ENCODE results near the gene NTRK1. TPM values are rescaled to one million over a fixed set of nuclear protein-coding genes. Genes with fewer than 3 reads are reported as not detected.

NTRK1 gene
- total RNA-seq, 1 donor from 2014 or later: not detected

DNA sequence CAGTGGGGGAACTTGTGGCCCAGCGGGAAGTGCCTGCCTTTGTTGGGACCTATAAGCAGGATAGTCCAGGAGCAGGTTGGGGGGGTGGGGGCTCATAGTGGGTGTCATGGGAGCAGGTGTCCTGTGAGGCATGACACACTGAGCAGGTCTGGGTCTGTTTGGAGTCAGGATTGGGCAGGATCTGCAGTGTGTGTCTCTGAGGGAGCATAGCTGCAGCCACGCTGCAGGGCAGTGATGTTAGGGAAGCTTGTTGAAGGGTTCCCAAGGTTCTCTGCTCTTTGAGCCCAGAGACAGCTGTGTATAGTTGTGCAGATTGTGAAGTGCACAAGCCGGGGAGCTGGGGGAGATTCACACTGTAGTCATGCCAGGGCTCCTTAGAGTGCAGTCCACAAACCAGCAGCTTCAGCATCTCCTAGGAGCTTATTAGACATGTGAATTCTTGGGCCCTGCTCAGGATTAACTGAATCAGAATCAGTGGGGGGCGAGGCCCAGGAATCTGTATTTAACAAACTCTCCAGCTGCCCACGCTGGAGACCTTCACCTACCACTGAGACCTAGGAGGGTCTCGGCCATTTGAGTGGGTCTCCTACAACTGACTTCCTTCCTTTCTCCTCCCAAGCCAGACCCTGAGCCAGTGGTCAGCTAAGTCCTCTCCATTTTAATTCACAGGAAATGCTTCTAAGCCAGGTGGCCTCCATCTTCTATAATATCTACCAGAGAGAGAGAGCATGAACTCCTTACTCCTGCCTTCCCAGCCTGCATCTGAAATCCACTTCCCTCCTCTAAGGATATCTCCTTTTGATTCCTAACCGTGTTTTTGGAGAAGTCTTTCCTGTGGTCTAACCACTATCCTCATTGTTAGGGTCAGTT is 12.8 kb upstream of the NTRK1 start:
- Mint-ChIP-seq H3K36me3 (ENCODE audit: low read depth) (peaks cover 1% of the 10 kb centered on the region), H3K9me3 (ENCODE audit: low read depth) (no peaks in the 10 kb centered on the region), H3K27ac (ENCODE audit: unreplicated experiment) (no peak overlapping the region), H3K27me3 (ENCODE audit: low read depth) (peaks cover 46% of the 10 kb centered on the region), H3K4me1 (ENCODE audit: low read depth) (peaks cover 9% of the 10 kb centered on the region), H3K4me3 (ENCODE audit: unreplicated experiment) (no peak overlapping the region)
- TF ChIP-seq, protein P1, sequence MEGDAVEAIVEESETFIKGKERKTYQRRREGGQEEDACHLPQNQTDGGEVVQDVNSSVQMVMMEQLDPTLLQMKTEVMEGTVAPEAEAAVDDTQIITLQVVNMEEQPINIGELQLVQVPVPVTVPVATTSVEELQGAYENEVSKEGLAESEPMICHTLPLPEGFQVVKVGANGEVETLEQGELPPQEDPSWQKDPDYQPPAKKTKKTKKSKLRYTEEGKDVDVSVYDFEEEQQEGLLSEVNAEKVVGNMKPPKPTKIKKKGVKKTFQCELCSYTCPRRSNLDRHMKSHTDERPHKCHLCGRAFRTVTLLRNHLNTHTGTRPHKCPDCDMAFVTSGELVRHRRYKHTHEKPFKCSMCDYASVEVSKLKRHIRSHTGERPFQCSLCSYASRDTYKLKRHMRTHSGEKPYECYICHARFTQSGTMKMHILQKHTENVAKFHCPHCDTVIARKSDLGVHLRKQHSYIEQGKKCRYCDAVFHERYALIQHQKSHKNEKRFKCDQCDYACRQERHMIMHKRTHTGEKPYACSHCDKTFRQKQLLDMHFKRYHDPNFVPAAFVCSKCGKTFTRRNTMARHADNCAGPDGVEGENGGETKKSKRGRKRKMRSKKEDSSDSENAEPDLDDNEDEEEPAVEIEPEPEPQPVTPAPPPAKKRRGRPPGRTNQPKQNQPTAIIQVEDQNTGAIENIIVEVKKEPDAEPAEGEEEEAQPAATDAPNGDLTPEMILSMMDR (IDR thresholded peaks at IDR 0.05): no peak
- no peak for DNase-seq (ENCODE audit: low spot score)

DNA sequence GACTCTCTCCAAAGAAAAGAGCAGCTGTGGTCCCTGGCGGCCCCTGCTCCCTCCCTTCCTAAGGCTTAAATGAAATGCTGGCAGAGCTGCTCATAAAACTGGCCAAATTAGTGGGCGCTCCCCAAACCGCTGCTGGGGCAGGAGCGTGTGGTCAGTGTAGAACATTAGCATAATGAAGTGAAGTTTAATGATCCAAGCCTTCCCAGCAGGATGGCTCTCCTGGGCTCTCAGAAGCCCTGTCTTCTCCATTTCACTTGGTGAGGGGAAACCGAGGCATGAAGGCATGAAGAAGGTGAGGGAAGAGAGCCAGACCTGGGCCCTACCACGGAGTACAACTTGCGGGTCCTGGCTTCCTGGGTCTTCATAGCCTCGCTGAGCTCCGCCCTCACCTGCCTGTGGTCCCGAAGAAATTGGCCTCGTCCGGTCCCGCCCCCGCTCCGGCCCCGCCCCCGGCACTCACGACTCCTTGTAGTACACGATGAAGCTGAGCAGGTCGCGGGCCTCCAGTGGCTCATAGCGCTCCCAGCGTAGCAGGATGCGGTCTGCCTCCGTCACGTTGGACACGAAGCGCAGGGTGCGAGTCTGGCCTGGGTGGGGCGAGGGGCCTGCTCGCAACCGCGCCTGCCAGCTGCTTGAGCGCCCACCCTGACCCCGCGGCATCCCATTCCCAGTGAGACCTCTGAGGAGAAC is 12.1 kb upstream of the NTRK1 start:
- Mint-ChIP-seq H3K36me3 (ENCODE audit: low read depth) (no peaks in the 10 kb centered on the region), H3K27ac (ENCODE audit: unreplicated experiment) (no peak overlapping the region), H3K4me3 (ENCODE audit: unreplicated experiment) (no peak overlapping the region), H3K27me3 (ENCODE audit: low read depth) (peaks cover 43% of the 10 kb centered on the region), H3K9me3 (ENCODE audit: low read depth) (no peaks in the 10 kb centered on the region), H3K4me1 (ENCODE audit: low read depth) (peaks cover 9% of the 10 kb centered on the region)
- DNase-seq (ENCODE audit: low spot score): no peak
- TF ChIP-seq, protein P1 (IDR thresholded peaks at IDR 0.05): no peak

DNA sequence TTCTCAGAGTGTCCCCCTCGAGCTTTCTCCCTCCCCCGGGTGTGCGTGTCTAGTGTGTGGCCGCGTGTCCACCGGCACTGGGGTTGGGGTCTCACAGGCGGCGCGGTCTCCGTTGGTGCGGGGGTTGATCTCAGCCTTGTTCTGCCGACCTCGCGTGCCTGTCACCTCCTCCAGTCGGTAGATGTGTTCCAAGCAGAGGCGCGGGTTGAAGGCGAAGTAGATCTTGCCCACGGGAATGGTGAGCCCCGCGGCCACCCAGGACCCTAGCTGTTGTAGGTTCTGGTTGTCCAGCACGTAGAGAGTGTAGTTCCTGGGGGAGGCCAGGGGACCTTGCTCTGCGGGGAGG is 11.5 kb upstream of the NTRK1 start:
- Mint-ChIP-seq H3K9me3 (ENCODE audit: low read depth) (no peaks in the 10 kb centered on the region), H3K27me3 (ENCODE audit: low read depth) (peaks cover 40% of the 10 kb centered on the region), H3K4me3 (ENCODE audit: unreplicated experiment) (no peak overlapping the region), H3K4me1 (ENCODE audit: low read depth) (peaks cover 9% of the 10 kb centered on the region), H3K36me3 (ENCODE audit: low read depth) (no peaks in the 10 kb centered on the region), H3K27ac (ENCODE audit: unreplicated experiment) (no peak overlapping the region)
- TF ChIP-seq, protein P1 (IDR thresholded peaks at IDR 0.05): no peak
- DNase-seq (ENCODE audit: low spot score): no peak

DNA sequence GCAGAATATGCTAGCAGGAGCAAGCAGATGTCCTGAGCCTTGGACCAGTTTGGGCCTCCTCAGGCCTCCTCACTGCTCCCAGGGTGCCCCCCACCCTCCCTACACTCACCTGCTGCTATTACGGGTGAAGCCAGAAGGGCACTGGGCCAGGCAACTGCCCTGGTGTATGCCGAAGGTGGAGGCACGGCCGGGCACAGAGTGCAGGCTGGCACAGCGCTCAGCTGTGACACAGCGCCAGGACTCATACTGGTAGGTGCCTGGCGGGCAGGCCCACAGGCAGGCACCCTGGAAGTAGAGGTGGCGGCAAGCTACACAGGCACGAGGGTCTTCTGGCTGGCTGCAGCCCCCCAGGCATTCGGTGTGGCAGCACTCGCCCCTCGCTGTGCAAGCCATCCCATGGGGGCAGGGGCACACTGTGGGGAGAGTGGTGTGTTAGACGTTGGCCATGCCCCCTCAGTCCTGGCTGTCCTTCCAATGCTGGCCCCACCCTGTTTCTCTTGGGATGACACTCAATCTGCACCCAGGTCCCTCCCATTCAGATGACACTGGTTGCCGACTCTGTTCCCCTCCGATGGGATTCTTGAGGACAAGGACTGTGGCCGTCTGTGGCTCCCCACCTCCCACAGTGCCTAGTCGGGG is 8.8 kb upstream of the NTRK1 start:
- Mint-ChIP-seq H3K36me3 (ENCODE audit: low read depth) (no peaks in the 10 kb centered on the region), H3K27me3 (ENCODE audit: low read depth) (peaks cover 34% of the 10 kb centered on the region), H3K9me3 (ENCODE audit: low read depth) (no peaks in the 10 kb centered on the region), H3K27ac (ENCODE audit: unreplicated experiment) (no peak overlapping the region), H3K4me1 (ENCODE audit: low read depth) (peaks cover 6% of the 10 kb centered on the region), H3K4me3 (ENCODE audit: unreplicated experiment) (no peak overlapping the region)
- TF ChIP-seq, protein P1 (IDR thresholded peaks at IDR 0.05): no peak
- DNase-seq (ENCODE audit: low spot score): no peak

DNA sequence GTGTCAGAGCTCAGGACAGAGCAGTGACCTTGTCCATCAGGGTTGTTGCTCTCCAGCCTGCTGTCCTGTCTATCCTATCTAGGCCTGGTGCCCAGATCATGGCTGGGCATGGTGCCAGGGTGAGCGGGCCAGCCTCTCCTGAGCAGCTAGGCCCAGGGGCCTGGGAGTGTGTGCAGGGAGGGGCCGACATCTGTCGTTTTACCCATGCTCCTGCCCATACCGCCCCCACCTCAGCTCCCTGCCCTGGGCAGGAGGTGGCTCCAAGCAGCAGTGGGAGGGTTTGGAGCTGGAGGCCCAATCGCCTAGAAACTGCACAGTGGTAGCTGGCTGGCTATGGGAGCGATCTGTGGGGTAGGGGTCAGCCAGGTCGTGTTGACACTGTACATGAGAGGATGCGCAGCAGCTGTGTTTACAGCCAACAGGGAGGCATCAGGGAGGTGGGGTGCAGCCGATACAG is 8.2 kb upstream of the NTRK1 start:
- Mint-ChIP-seq H3K4me1 (ENCODE audit: low read depth) (peaks cover 6% of the 10 kb centered on the region), H3K9me3 (ENCODE audit: low read depth) (no peaks in the 10 kb centered on the region), H3K36me3 (ENCODE audit: low read depth) (no peaks in the 10 kb centered on the region), H3K27ac (ENCODE audit: unreplicated experiment) (no peak overlapping the region), H3K27me3 (ENCODE audit: low read depth) (peaks cover 29% of the 10 kb centered on the region), H3K4me3 (ENCODE audit: unreplicated experiment) (no peak overlapping the region)
- TF ChIP-seq, protein P1 (IDR thresholded peaks at IDR 0.05): no peak
- no peak for DNase-seq (ENCODE audit: low spot score)

All from chondrocyte (in vitro differentiated cells).